GM21367 (cell line): ENCODE measurements around the gene SLC30A5.
"Not testable (repeated sequence)": the region's sequence is repeated elsewhere in the genome, so short reads cannot be mapped to it uniquely, and the experiment has no call there.

ENCODE experiments used
- ATAC-seq: cut with Tn5 transposase; IDR thresholded peaks from one replicate; pipeline ENCODE4 v1.9.1; 2021; ENCODE audit not compliant: unreplicated experiment

Gene SLC30A5

GRCh38 chr5:69103521-69103920 lies 9.7 kb downstream of the SLC30A5 start:
- no peak for ATAC-seq

- ATAC-seq, result peak; percentile 79
Observed at GRCh38 chr5:69105996-69106906, 12.4 kb downstream of the SLC30A5 start.

- not testable (repeated sequence) for ATAC-seq
Observed at GRCh38 chr5:69108367-69108766, 14.6 kb downstream of the SLC30A5 start.

GRCh38 chr5:69113851-69114250 lies 20.0 kb downstream of the SLC30A5 start:
- no peak for ATAC-seq

- no peak for ATAC-seq
Observed at GRCh38 chr5:69115526-69115925, 21.7 kb downstream of the SLC30A5 start.

GRCh38 chr5:69129413-69129812 lies 35.6 kb downstream of the SLC30A5 start:
- no peak for ATAC-seq

- ATAC-seq, result no peak
Observed at GRCh38 chr5:69130241-69130640, 36.4 kb downstream of the SLC30A5 start.

- no peak for ATAC-seq
Observed at GRCh38 chr5:69131304-69131703, 37.5 kb downstream of the SLC30A5 start.

- no peak for ATAC-seq
Observed at GRCh38 chr5:69134126-69134525, 40.3 kb downstream of the SLC30A5 start.

GRCh38 chr5:69136293-69136692 lies 42.5 kb downstream of the SLC30A5 start:
- peak; percentile 96 for ATAC-seq

- not testable (repeated sequence) for ATAC-seq
Observed at GRCh38 chr5:69137208-69137607, 43.4 kb downstream of the SLC30A5 start.

- ATAC-seq, result no peak
Observed at GRCh38 chr5:69137807-69138206, 44.0 kb downstream of the SLC30A5 start.

- no peak for ATAC-seq
Observed at GRCh38 chr5:69138766-69139165, 45.0 kb downstream of the SLC30A5 start.

GRCh38 chr5:69140239-69140638 lies 46.4 kb downstream of the SLC30A5 start:
- ATAC-seq, result not testable (repeated sequence)

- no peak for ATAC-seq
Observed at GRCh38 chr5:69140827-69141226, 47.0 kb downstream of the SLC30A5 start.

GRCh38 chr5:69148576-69148975 lies 54.8 kb downstream of the SLC30A5 start:
- ATAC-seq, result not testable (repeated sequence)

GRCh38 chr5:69148981-69149675 lies 55.3 kb downstream of the SLC30A5 start:
- ATAC-seq, result no peak

- no peak for ATAC-seq
Observed at GRCh38 chr5:69149676-69150010, 55.8 kb downstream of the SLC30A5 start.

GRCh38 chr5:69152731-69153130 lies 58.9 kb downstream of the SLC30A5 start:
- no peak for ATAC-seq

GRCh38 chr5:69156456-69156855 lies 62.6 kb downstream of the SLC30A5 start:
- ATAC-seq, result no peak

- no peak for ATAC-seq
Observed at GRCh38 chr5:69158039-69158438, 64.2 kb downstream of the SLC30A5 start.

GRCh38 chr5:69160651-69161050 lies 66.8 kb downstream of the SLC30A5 start:
- ATAC-seq, result no peak
